ENCODE data around the gene UVSSA. TPM values are rescaled to one million over a fixed set of nuclear protein-coding genes. Genes with fewer than 3 reads are reported as not detected.

UVSSA gene
- total RNA-seq, 2 experiments from 2014 or later: 22.2 to 22.3 TPM

- Mint-ChIP-seq H3K4me3 (no peak overlapping the region), H3K4me1 (no peaks in the 10 kb centered on the region), H3K27ac (no peak overlapping the region), H3K36me3 (ENCODE audit: low read depth) (peaks cover 4% of the 10 kb centered on the region), H3K27me3 (peaks cover 32% of the 10 kb centered on the region), H3K9me3 (peaks cover 3% of the 10 kb centered on the region)
- POLR2A ChIA-PET: no interaction called here
- DNase-seq: no peak
- CTCF ChIA-PET: no interaction called here
Measured at GRCh38 chr4:1400831-1401408, 53.9 kb downstream of the UVSSA start.

- Mint-ChIP-seq H3K27me3 (peaks cover 32% of the 10 kb centered on the region), H3K4me3 (no peak overlapping the region), H3K36me3 (ENCODE audit: low read depth) (peaks cover 4% of the 10 kb centered on the region), H3K27ac (no peak overlapping the region), H3K4me1 (no peaks in the 10 kb centered on the region), H3K9me3 (peaks cover 3% of the 10 kb centered on the region)
- DNase-seq: no peak
- ChIA-PET CTCF (no interaction called here), POLR2A (no interaction called here)
Measured at GRCh38 chr4:1401409-1402020, 54.5 kb downstream of the UVSSA start.

GRCh38 chr4:1402021-1402515 lies 55.1 kb downstream of the UVSSA start:
- POLR2A ChIA-PET: no interaction called here

GRCh38 chr4:1402516-1403091 lies 55.6 kb downstream of the UVSSA start:
- H3K9me3 Mint-ChIP-seq: no peaks in the 10 kb centered on the region
- peak; percentile 15 for DNase-seq
- peaks cover 5% of the 10 kb centered on the region for H3K36me3 Mint-ChIP-seq (ENCODE audit: low read depth)
- H3K4me1 Mint-ChIP-seq: no peaks in the 10 kb centered on the region
- peaks cover 38% of the 10 kb centered on the region for H3K27me3 Mint-ChIP-seq
- ChIA-PET CTCF (no interaction called here), POLR2A (no interaction called here)
- H3K27ac Mint-ChIP-seq: no peak overlapping the region
- no peak overlapping the region for H3K4me3 Mint-ChIP-seq

More at GRCh38 chr4:1402021-1402515, 55.1 kb downstream of the UVSSA start:
- Mint-ChIP-seq H3K27ac (no peak overlapping the region), H3K9me3 (no peaks in the 10 kb centered on the region), H3K27me3 (peaks cover 33% of the 10 kb centered on the region), H3K4me3 (no peak overlapping the region), H3K36me3 (ENCODE audit: low read depth) (peaks cover 2% of the 10 kb centered on the region), H3K4me1 (no peaks in the 10 kb centered on the region)
- CTCF ChIA-PET: no interaction called here
- DNase-seq: no peak

GRCh38 chr4:1403177-1403583 lies 56.2 kb downstream of the UVSSA start:
- no peaks in the 10 kb centered on the region for H3K4me1 Mint-ChIP-seq
- peaks cover 41% of the 10 kb centered on the region for H3K27me3 Mint-ChIP-seq
- H3K36me3 Mint-ChIP-seq (ENCODE audit: low read depth): peaks cover 5% of the 10 kb centered on the region
- H3K4me3 Mint-ChIP-seq: no peak overlapping the region
- CTCF ChIA-PET: no interaction called here
- POLR2A ChIA-PET: no interaction called here
- DNase-seq: peak; percentile 11
- H3K27ac Mint-ChIP-seq: no peak overlapping the region
- no peaks in the 10 kb centered on the region for H3K9me3 Mint-ChIP-seq

- POLR2A ChIA-PET: no interaction called here
- DNase-seq: peak; percentile 9
- Mint-ChIP-seq H3K36me3 (ENCODE audit: low read depth) (peaks cover 8% of the 10 kb centered on the region), H3K4me1 (peaks cover 2% of the 10 kb centered on the region), H3K27me3 (peaks cover 48% of the 10 kb centered on the region), H3K27ac (no peak overlapping the region), H3K4me3 (no peak overlapping the region), H3K9me3 (no peaks in the 10 kb centered on the region)
- CTCF ChIA-PET: no interaction called here
Measured at GRCh38 chr4:1403591-1404572, 56.9 kb downstream of the UVSSA start.

- Mint-ChIP-seq H3K4me1 (peaks cover 2% of the 10 kb centered on the region), H3K27me3 (peaks cover 55% of the 10 kb centered on the region), H3K27ac (peak overlapping the region; percentile 72), H3K9me3 (no peaks in the 10 kb centered on the region), H3K4me3 (no peak overlapping the region), H3K36me3 (ENCODE audit: low read depth) (peaks cover 8% of the 10 kb centered on the region)
- no peak for DNase-seq
- ChIA-PET CTCF (no interaction called here), POLR2A (no interaction called here)
Measured at GRCh38 chr4:1404573-1405253, 57.7 kb downstream of the UVSSA start.

- H3K27ac Mint-ChIP-seq: peak overlapping the region; percentile 72
- peaks cover 8% of the 10 kb centered on the region for H3K36me3 Mint-ChIP-seq (ENCODE audit: low read depth)
- CTCF ChIA-PET: no interaction called here
- no peak for DNase-seq
- no peaks in the 10 kb centered on the region for H3K9me3 Mint-ChIP-seq
- peak overlapping the region; percentile 24 for H3K4me3 Mint-ChIP-seq
- POLR2A ChIA-PET: no interaction called here
- H3K27me3 Mint-ChIP-seq: peaks cover 57% of the 10 kb centered on the region
- H3K4me1 Mint-ChIP-seq: peaks cover 2% of the 10 kb centered on the region
Measured at GRCh38 chr4:1405254-1405635, 58.2 kb downstream of the UVSSA start.

- no peaks in the 10 kb centered on the region for H3K9me3 Mint-ChIP-seq
- ChIA-PET CTCF (no interaction called here), POLR2A (no interaction called here)
- peaks cover 53% of the 10 kb centered on the region for H3K27me3 Mint-ChIP-seq
- no peak for DNase-seq
- H3K36me3 Mint-ChIP-seq (ENCODE audit: low read depth): peaks cover 8% of the 10 kb centered on the region
- no peak overlapping the region for H3K4me3 Mint-ChIP-seq
- no peak overlapping the region for H3K27ac Mint-ChIP-seq
- H3K4me1 Mint-ChIP-seq: peaks cover 2% of the 10 kb centered on the region
Measured at GRCh38 chr4:1405636-1406393, 58.8 kb downstream of the UVSSA start.

GRCh38 chr4:1406394-1406980 lies 59.5 kb downstream of the UVSSA start, which contains the start of gene NKX1-1:
NKX1-1 (minus strand) TSS chr4:1406442; CDS start chr4:1406442, 0 bp downstream.
- peaks cover 53% of the 10 kb centered on the region for H3K27me3 Mint-ChIP-seq
- peaks cover 8% of the 10 kb centered on the region for H3K36me3 Mint-ChIP-seq (ENCODE audit: low read depth)
- H3K27ac Mint-ChIP-seq: peak within 1 kb of the TSS; percentile 72
- peaks cover 2% of the 10 kb centered on the region for H3K4me1 Mint-ChIP-seq
- POLR2A ChIA-PET: no interaction called here
- no peak for DNase-seq
- CTCF ChIA-PET: no interaction called here
- no peaks in the 10 kb centered on the region for H3K9me3 Mint-ChIP-seq
- H3K4me3 Mint-ChIP-seq: peak within 1 kb of the TSS; percentile 27

GRCh38 chr4:1406981-1407656 lies 60.1 kb downstream of the UVSSA start:
- peak overlapping the region; percentile 40 for H3K27ac Mint-ChIP-seq
- no peak for DNase-seq
- H3K36me3 Mint-ChIP-seq (ENCODE audit: low read depth): peaks cover 8% of the 10 kb centered on the region
- ChIA-PET CTCF (no interaction called here), POLR2A (no interaction called here)
- peaks cover 2% of the 10 kb centered on the region for H3K4me1 Mint-ChIP-seq
- H3K27me3 Mint-ChIP-seq: peaks cover 50% of the 10 kb centered on the region
- no peaks in the 10 kb centered on the region for H3K9me3 Mint-ChIP-seq
- peak overlapping the region; percentile 27 for H3K4me3 Mint-ChIP-seq

All from activated CD4-positive, alpha-beta memory T cell treated with anti-CD3 and anti-CD28 coated beads, Interleukin-2, amount 10 ng/mL, durations not matched to agents 7 days and 5 days (primary cell).